HepG2 (cell line): ENCODE results near the gene GRAMD1A. TPM values are rescaled to one million over a fixed set of nuclear protein-coding genes. Genes with fewer than 3 reads are reported as not detected.

Experiments
- ATAC-seq: fragments of 200-7000 bp; cut with Tn5 transposase; 3 replicates; pipeline ENCODE4 v1.9.1; 2020; ENCODE audit warnings: mild to moderate bottlenecking, moderate library complexity
- BruUV-seq: library from RNA; stranded (reverse); fragments of 400-500 nt; replicated peaks from 2 replicates; lab custom pipeline; 2021; lab: Mats Ljungman, UMichigan
- CTCF ChIA-PET: fragments of 300-600 bp; formaldehyde crosslinking; extraction: SDS; loops from one replicate; lab custom pipeline; 2021; ENCODE audit warnings: low total read pairs, inconsistent platforms, low intra/inter-chr PET ratio; lab: Yijun Ruan, JAX
- POLR2A ChIA-PET: fragments of 350-600 bp; sonication (Branson Sonifier 250); formaldehyde crosslinking; loops from one replicate; lab custom pipeline; 2020; ENCODE audit warnings: antibody characterized with exemption, inconsistent platforms; lab: Yijun Ruan, JAX
- DNase-seq: peaks from one replicate; pipeline ENCODE4 v3.0.0-alpha.2; 2015; ENCODE audit warnings: low spot score
- FAIRE-seq: peaks from 3 replicates; lab custom pipeline; 2011; peaks lifted over from hg19 to GRCh38; lab: Jason Lieb, UNC
- H2AFZ ChIP-seq: one replicate; pipeline ENCODE4 v1.6.1; 2011; ENCODE audit warnings: low read length, inconsistent platforms
- H3K27ac ChIP-seq: fragments of 300-600 bp; 3 replicates; pipeline ENCODE4 v1.8.0; 2011; ENCODE audit warnings: mixed run types, mild to moderate bottlenecking, mixed read lengths, low read length, inconsistent platforms; ENCODE audit not compliant: insufficient read depth; ENCODE audit errors: extremely low read length
- H3K27me3 ChIP-seq, 2 experiments: fragments of 200-600 bp in 1 of 2; 2 replicates in 1 of 2; 3 replicates in 1 of 2; pipeline versions ENCODE4 v1.6.0 to v1.8.0; 2011; ENCODE audit warnings: low read length in 2 of 2, mild to moderate bottlenecking in 2 of 2, moderate library complexity in 2 of 2, inconsistent platforms in 1 of 2; ENCODE audit not compliant: insufficient read depth in 2 of 2, control insufficient read depth in 1 of 2
- H3K36me3 ChIP-seq, 2 experiments: fragments of 200-600 bp in 1 of 2; replicated peaks in 1 of 2; 2 replicates in 1 of 2; 3 replicates in 1 of 2; pipeline versions ENCODE4 v1.5.1 to v1.8.0; 2011; ENCODE audit warnings: low read length in 2 of 2, inconsistent platforms in 1 of 2; ENCODE audit not compliant: insufficient read depth in 2 of 2, control insufficient read depth in 1 of 2
- H3K4me1 ChIP-seq: 2 replicates; pipeline ENCODE4 v1.5.1; 2012; ENCODE audit warnings: low read length, inconsistent platforms; ENCODE audit not compliant: insufficient read depth
- H3K4me2 ChIP-seq: 2 replicates; pipeline ENCODE4 v1.6.0; 2011; ENCODE audit warnings: low read depth, low read length, inconsistent platforms
- H3K4me3 ChIP-seq, 3 experiments: fragments of 200-600 bp in 1 of 3; sonication (generic), shearing (Covaris generic) in 1 of 3; replicated peaks in 1 of 3; 2 replicates each; pipeline ENCODE4 v1.5.1; 2011 to 2016; ENCODE audit warnings: low read length in 3 of 3, inconsistent platforms in 2 of 3, low read depth in 2 of 3, mild to moderate bottlenecking in 2 of 3, control low read depth in 1 of 3, mixed read lengths in 1 of 3; ENCODE audit not compliant: insufficient read depth in 1 of 3
- H3K79me2 ChIP-seq: one replicate; pipeline ENCODE4 v1.6.1; 2011; ENCODE audit warnings: low read length, inconsistent platforms; ENCODE audit not compliant: insufficient read depth
- H3K9ac ChIP-seq: 2 replicates; pipeline ENCODE4 v1.6.0; 2011; ENCODE audit warnings: mild to moderate bottlenecking, low read depth, low read length, inconsistent platforms; ENCODE audit not compliant: insufficient read depth
- H3K9me3 ChIP-seq: 2 replicates; pipeline ENCODE4 v1.5.1; 2012; ENCODE audit warnings: mild to moderate bottlenecking, low read length
- H4K20me1 ChIP-seq: 2 replicates; pipeline ENCODE4 v1.6.0; 2011; ENCODE audit warnings: inconsistent platforms, mild to moderate bottlenecking, low read length, moderate library complexity; ENCODE audit not compliant: insufficient read depth
- ARNT2 ChIP-seq: sonication (generic); formaldehyde crosslinking; IDR thresholded peaks from 2 replicates; pipeline ENCODE4 v1.8.0; 2022; ENCODE audit warnings: mild to moderate bottlenecking, low read depth, missing genetic modification reagents, moderate library complexity
- CAMTA2 ChIP-seq: sonication (generic); formaldehyde crosslinking; IDR thresholded peaks from 2 replicates; pipeline ENCODE4 v1.4.0; 2020; ENCODE audit warnings: mild to moderate bottlenecking, missing genetic modification reagents, borderline replicate concordance
- DR1 ChIP-seq: sonication (generic); formaldehyde crosslinking; IDR thresholded peaks from 2 replicates; pipeline ENCODE4 v1.8.0; 2021; ENCODE audit warnings: mild to moderate bottlenecking, missing genetic modification reagents, inconsistent platforms
- EEA1 ChIP-seq: sonication (generic); formaldehyde crosslinking; IDR thresholded peaks from 2 replicates; pipeline ENCODE4 v1.5.1; 2020; ENCODE audit warnings: mild to moderate bottlenecking, missing genetic modification reagents, borderline replicate concordance
- FOXA3 ChIP-seq: IDR thresholded peaks from 2 replicates; pipeline ENCODE4 v1.6.1; 2016; ENCODE audit warnings: missing genetic modification reagents, missing compliant biosample characterization
- HINFP ChIP-seq: sonication (generic); formaldehyde crosslinking; IDR thresholded peaks from 2 replicates; pipeline ENCODE4 v1.4.0; 2020; ENCODE audit warnings: low read depth, mild to moderate bottlenecking, missing genetic modification reagents
- HOXD1 ChIP-seq: sonication (generic); formaldehyde crosslinking; IDR thresholded peaks from 2 replicates; pipeline ENCODE4 v1.5.0; 2020; ENCODE audit warnings: missing genetic modification reagents
- MLX ChIP-seq: IDR thresholded peaks from 2 replicates; pipeline ENCODE4 v1.6.1; 2016
- NONO ChIP-seq, 2 experiments: fragments of 450-650 bp in 1 of 2; sonication (generic) in 1 of 2; formaldehyde crosslinking in 1 of 2; IDR thresholded peaks in 1 of 2; conservative IDR thresholded peaks in 1 of 2; 2 replicates each; pipeline versions ENCODE4 v1.6.1 to v1.8.0; 2017 to 2022; ENCODE audit warnings: mild to moderate bottlenecking in 1 of 2, missing genetic modification reagents in 1 of 2, moderate library complexity in 1 of 2
- POLR2A ChIP-seq, 2 experiments: IDR thresholded peaks; 2 replicates each; pipeline ENCODE4 v1.6.1; 2011; ENCODE audit warnings: low read depth in 2 of 2, low read length in 2 of 2, mild to moderate bottlenecking in 1 of 2, moderate library complexity in 1 of 2; ENCODE audit not compliant: insufficient read depth in 1 of 2
- POLR2AphosphoS5 ChIP-seq: IDR thresholded peaks from 2 replicates; pipeline ENCODE4 v1.6.1; 2012; ENCODE audit warnings: low read depth, low read length
- RBFOX2 ChIP-seq: fragments of 200-400 bp; formaldehyde crosslinking; IDR thresholded peaks from 2 replicates; pipeline ENCODE4 v1.6.1; 2017; ENCODE audit warnings: low read depth, mild to moderate bottlenecking, low read length
- YEATS4 ChIP-seq: sonication (generic); formaldehyde crosslinking; IDR thresholded peaks from 2 replicates; pipeline ENCODE4 v1.4.0; 2020; ENCODE audit warnings: missing genetic modification reagents, borderline replicate concordance
- YY1 ChIP-seq: IDR thresholded peaks from 2 replicates; pipeline ENCODE4 v1.6.1; 2011; ENCODE audit warnings: low read length, low read depth, moderate library complexity, mild to moderate bottlenecking; ENCODE audit not compliant: insufficient read depth, insufficient replicate concordance
- ZBTB7B ChIP-seq: sonication (generic); formaldehyde crosslinking; IDR thresholded peaks from 2 replicates; pipeline ENCODE4 v1.4.0; 2020; ENCODE audit warnings: missing genetic modification reagents
- ZC3H13 ChIP-seq: sonication (generic); formaldehyde crosslinking; IDR thresholded peaks from 2 replicates; pipeline ENCODE4 v1.8.1; 2023; ENCODE audit warnings: mild to moderate bottlenecking, missing genetic modification reagents, moderate library complexity
- ZGPAT ChIP-seq: IDR thresholded peaks from 2 replicates; pipeline ENCODE4 v1.6.1; 2016; ENCODE audit warnings: mild to moderate bottlenecking
- ZNF280D ChIP-seq: sonication (generic); formaldehyde crosslinking; IDR thresholded peaks from 2 replicates; pipeline ENCODE4 v1.5.1; 2020; ENCODE audit warnings: mild to moderate bottlenecking, missing genetic modification reagents
- WGBS: methylation state at CpG from one replicate; pipeline ENCODE4 v1.1.6; 2017; ENCODE audit warnings: low lambda C conversion rate; 5-methylcytosine and 5-hydroxymethylcytosine counted together
- in situ Hi-C: cut with HindIII; loops from 2 replicates; pipeline ENCODE4 v1.10.0; 2017; ENCODE audit warnings: low pct_unique_long_range_greater_than_20kb; ENCODE audit not compliant: extremely low pct_ligation_motif_present
- intact Hi-C: fragments of 100-400 bp; cut with micrococcal nuclease; formaldehyde crosslinking; loops from one replicate; pipeline ENCODE4 v1.10.0; 2022; ENCODE audit not compliant: unreplicated experiment
- polyA plus RNA-seq, 8 experiments: library from polyadenylated mRNA; depleted of rRNA in 3 of 8; stranded (reverse) in 7 of 8; unstranded in 1 of 8; fragments of >200 nt; fragmentation: Illumina TruSeq in 4 of 8; extraction: Trizol in 4 of 8; gene quantifications; 2 replicates each; pipeline versions ENCODE4 v1.2.1 to v1.2.3, GENCODE V29; 2011 to 2016; ENCODE audit warnings: low read depth in 4 of 8, missing spikeins in 1 of 8, mixed read lengths in 1 of 8; ENCODE audit not compliant: insufficient read depth in 1 of 8
- total RNA-seq, 5 experiments: library from RNA; depleted of rRNA; stranded (reverse); fragments of >200 nt; fragmentation: Illumina TruSeq; extraction: Trizol; gene quantifications; 2 replicates each; pipeline ENCODE4 v1.2.3, GENCODE V29; 2016; ENCODE audit warnings: low read depth in 1 of 5

Gene GRAMD1A
- total and polyA plus RNA-seq, 2 of the 13 experiments (the other 11 are each of a cell fraction or from before 2014, with no cell fraction given) = 14.7 to 181 TPM

GRCh38 chr19:35041548-35042055 lies 41.5 kb downstream of the GRAMD1A start, which contains the start of gene HPN:
Gene HPN (plus strand): TSS chr19:35041721. CDS start chr19:35042507, 786 bp downstream.
- H3K79me2 ChIP-seq = peaks cover 43% of the 10 kb centered on the region
- H2AFZ ChIP-seq = no peak within 1 kb of the TSS
- no peaks in the 10 kb centered on the region for H3K9me3 ChIP-seq
- peaks cover 4 to 10% of the 10 kb centered on the region in 2 experiments for H3K36me3 ChIP-seq
- peak within 1 kb of the TSS; percentile 99 for H3K27ac ChIP-seq
- peak within 1 kb of the TSS; percentile 85 for H3K9ac ChIP-seq
- H3K4me3 ChIP-seq = peak within 1 kb of the TSS; percentile 67 to 84 (median 73)
- in situ Hi-C loops (no loop called here), intact Hi-C loops (loop anchor here (2.0 to 5.0 kb wide), 2 partner anchors 44 to 59 kb away; no protein-coding TSS in a partner anchor)
- peak within 1 kb of the TSS; percentile 93 for H3K4me2 ChIP-seq
- FAIRE-seq (no peak), DNase-seq (peak; percentile 77), ATAC-seq (peak; percentile 52)
- CTCF ChIA-PET = no interaction called here
- no peaks in the 10 kb centered on the region for H3K27me3 ChIP-seq
- H4K20me1 ChIP-seq = peaks cover 39% of the 10 kb centered on the region
- 0% methylated on average over 2 of the region's 19 CpGs for WGBS
- BruUV-seq = no TSS peak
- POLR2A ChIA-PET = interaction anchor here (1.2 to 3.8 kb wide), 8 partner anchors 10 to 46 kb away, joined by 3 to 15 read pairs (median 8); partner anchors contain the start of gene GRAMD1A
- H3K4me1 ChIP-seq = peaks cover 66% of the 10 kb centered on the region
- TF ChIP-seq YY1 (peak; percentile 40), ZC3H13 (CRISPR knock-in tag) (0 out of 2 replicates have a peak, but pooled peaks have one; percentile 64), YEATS4 (CRISPR knock-in tag) (0 out of 2 replicates have a peak, but pooled peaks have one; percentile 18), MLX (CRISPR knock-in tag) (no peak), EEA1 (no peak), NONO (IDR thresholded peaks at IDR 0.05) (no peak), NONO (CRISPR knock-in tag; conservative IDR thresholded peaks at IDR 0.05) (0 out of 2 replicates have a peak, but pooled peaks have one; percentile 3), CAMTA2 (CRISPR knock-in tag) (0 out of 2 replicates have a peak, but pooled peaks have one; percentile 36), ZGPAT (CRISPR knock-in tag) (no peak), HOXD1 (CRISPR knock-in tag) (peak; percentile 38; the same call in 1 of the 2 replicates), HINFP (CRISPR knock-in tag) (0 out of 2 replicates have a peak, but pooled peaks have one; percentile 2), FOXA3 (CRISPR knock-in tag) (0 out of 2 replicates have a peak, but pooled peaks have one; percentile 3), RBFOX2 (peak; percentile 68), ARNT2 (no peak), ZNF280D (CRISPR knock-in tag) (no peak), ZBTB7B (0 out of 2 replicates have a peak, but pooled peaks have one; percentile 1), POLR2AphosphoS5 (peak; percentile 68), DR1 (no peak), POLR2A (IDR thresholded peaks at IDR 0.05; ENCODE audit: insufficient read depth in 1 of 2, low read depth in 2 of 2, low read length in 2 of 2) (peak in 1 of 2 experiments; percentile 76)
